ENCODE measurements around the gene NUDT1. TPM values are rescaled to one million over a fixed set of nuclear protein-coding genes. Genes with fewer than 3 reads are reported as not detected.

NUDT1 gene
- total RNA-seq, 2 experiments from 2014 or later: 88.4 to 117 TPM

DNA sequence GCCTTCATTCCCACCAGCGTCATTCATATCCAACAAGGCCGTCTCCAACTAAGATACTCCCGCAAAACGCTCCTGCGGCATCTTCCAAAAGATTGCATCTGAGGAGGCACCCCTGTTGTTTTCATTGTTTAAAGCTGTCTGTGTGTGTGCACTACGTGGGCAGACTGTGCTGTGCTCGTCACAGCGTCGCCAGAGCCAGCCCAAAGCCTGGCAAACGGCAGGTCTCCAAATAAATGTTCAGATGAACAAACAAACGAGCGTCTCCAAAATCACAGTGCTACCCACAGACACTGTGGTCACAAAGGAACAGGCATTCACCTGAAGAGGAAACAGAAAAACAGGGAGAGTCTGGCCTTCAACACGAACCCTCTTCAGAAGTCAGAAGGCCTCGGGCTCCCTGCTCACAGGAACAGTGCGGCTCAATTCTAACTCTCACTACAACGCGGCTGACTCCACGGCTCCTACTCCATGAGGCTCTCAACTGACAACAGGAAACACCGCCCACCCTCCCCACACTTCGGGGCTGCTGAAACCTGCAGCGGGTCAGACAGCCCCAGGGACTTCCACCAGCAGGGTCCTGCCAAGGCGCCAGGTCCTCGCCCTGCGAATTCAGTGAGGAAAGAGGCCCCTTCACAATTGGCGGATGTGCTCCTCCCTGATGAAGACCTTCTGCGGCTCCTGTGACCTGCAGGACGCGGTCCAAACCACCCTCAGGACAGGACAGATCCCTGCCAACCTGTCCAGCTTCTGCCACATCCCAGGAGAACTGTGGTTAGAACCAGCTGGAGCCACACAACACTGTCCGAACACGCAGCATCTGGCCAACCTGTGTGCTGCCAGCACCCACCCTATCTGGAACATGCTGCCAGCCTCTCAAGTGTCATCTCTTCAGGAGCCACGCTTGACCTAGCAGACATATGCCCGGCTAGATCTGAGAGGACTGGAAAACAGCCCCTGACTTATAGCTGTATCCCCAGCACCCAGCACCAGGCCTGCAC lies 45.3 kb upstream of the NUDT1 start:
- Histone ChIP-seq H3K79me2 (ENCODE audit: insufficient read depth, low read depth, low read length) (no peaks in the 10 kb centered on the region), H3K4me1 (ENCODE audit: insufficient read depth, low read length, poor library complexity, severe bottlenecking) (no peaks in the 10 kb centered on the region), H3K4me2 (ENCODE audit: low read length) (no peak overlapping the region), H2AFZ (ENCODE audit: low read length) (no peak overlapping the region), H3K27ac (ENCODE audit: low read depth, low read length, poor library complexity, severe bottlenecking) (no peak overlapping the region), H3K36me3 (ENCODE audit: insufficient read depth, low read length) (peaks cover 78% of the 10 kb centered on the region), H3K9me2 (ENCODE audit: insufficient read depth, low read length) (no peaks in the 10 kb centered on the region), H4K20me1 (ENCODE audit: insufficient read depth, low read length) (no peaks in the 10 kb centered on the region), H3K9me3 (ENCODE audit: low read length) (peaks cover 6% of the 10 kb centered on the region), H3K4me3 (ENCODE audit: low read depth, low read length, poor library complexity, severe bottlenecking) (no peak overlapping the region)
- TF ChIP-seq EZH2phosphoT487 (IDR thresholded peaks at IDR 0.05; ENCODE audit: borderline replicate concordance, low read depth, low read length) (no peak), CTCF (conservative IDR thresholded peaks at IDR 0.05; ENCODE audit: low read length) (no peak)
- BruUV-seq (replicated peaks): no TSS peak
- ChIA-PET POLR2A (no interaction called here), CTCF (ENCODE audit: unreplicated experiment) (no interaction called here)
- intact Hi-C loops (cut with micrococcal nuclease; ENCODE audit: unreplicated experiment): no loop called here
- no peak for DNase-seq (ENCODE audit: low spot score)

- Histone ChIP-seq H3K27ac (ENCODE audit: low read depth, low read length, poor library complexity, severe bottlenecking) (no peak overlapping the region), H3K4me2 (ENCODE audit: low read length) (no peak overlapping the region), H3K4me1 (ENCODE audit: insufficient read depth, low read length, poor library complexity, severe bottlenecking) (no peaks in the 10 kb centered on the region), H3K4me3 (ENCODE audit: low read depth, low read length, poor library complexity, severe bottlenecking) (no peak overlapping the region), H3K36me3 (ENCODE audit: insufficient read depth, low read length) (peaks cover 79% of the 10 kb centered on the region), H3K9me2 (ENCODE audit: insufficient read depth, low read length) (no peaks in the 10 kb centered on the region), H2AFZ (ENCODE audit: low read length) (no peak overlapping the region), H4K20me1 (ENCODE audit: insufficient read depth, low read length) (no peaks in the 10 kb centered on the region), H3K9me3 (ENCODE audit: low read length) (peaks cover 6% of the 10 kb centered on the region), H3K79me2 (ENCODE audit: insufficient read depth, low read depth, low read length) (no peaks in the 10 kb centered on the region)
- TF ChIP-seq CTCF (conservative IDR thresholded peaks at IDR 0.05; ENCODE audit: low read length): no peak
- TF ChIP-seq EZH2phosphoT487 (IDR thresholded peaks at IDR 0.05; ENCODE audit: borderline replicate concordance, low read depth, low read length): no peak
- DNase-seq (ENCODE audit: low spot score): no peak
- BruUV-seq (replicated peaks): no TSS peak
- ChIA-PET POLR2A (no interaction called here), CTCF (ENCODE audit: unreplicated experiment) (no interaction called here)
- intact Hi-C loops (cut with micrococcal nuclease; ENCODE audit: unreplicated experiment): no loop called here
These were observed 44.4 kb upstream of the NUDT1 start for GRCh38 chr7:2197436-2198155.
